HCT116 (cell line): ENCODE data around the gene BCAP31. TPM values are rescaled to one million over a fixed set of nuclear protein-coding genes. Genes with fewer than 3 reads are reported as not detected.
"Not testable (repeated sequence)": the region's sequence is repeated elsewhere in the genome, so short reads cannot be mapped to it uniquely, and the experiment has no call there.

Source experiments
- ATAC-seq: fragments of 200-7000 bp; cut with Tn5 transposase; 2 replicates; pipeline ENCODE4 v1.9.1; 2020; ENCODE audit warnings: mild to moderate bottlenecking, moderate library complexity
- BruUV-seq: library from RNA; stranded (reverse); fragments of 400-500 nt; replicated peaks from 2 replicates; lab custom pipeline; 2021; lab: Mats Ljungman, UMichigan
- CTCF ChIA-PET: fragments of 300-600 bp; sonication (Branson Sonifier 250); formaldehyde crosslinking; loops from one replicate; lab custom pipeline; 2021; ENCODE audit warnings: antibody characterized with exemption; lab: Charles Lee
- POLR2A ChIA-PET: fragments of 300-600, 350-600 bp; sonication (Branson Sonifier 250); formaldehyde crosslinking; loops from one replicate; lab custom pipeline; 2021; ENCODE audit warnings: antibody characterized with exemption; lab: Charles Lee
- RAD21 ChIA-PET, 2 experiments: fragments of 300-600 bp; sonication (Branson Sonifier 250); formaldehyde crosslinking; loops; one replicate each; lab custom pipeline; 2023; ENCODE audit warnings: low total read pairs in 2 of 2; ENCODE audit not compliant: uncharacterized antibody in 2 of 2, unreplicated experiment in 2 of 2, low non-redundant PET in 1 of 2; lab: Charles Lee
- DNase-seq: peaks from one replicate; pipeline ENCODE4 v3.0.0-alpha.2; 2010; ENCODE audit warnings: low read depth, low spot score
- H2AFZ ChIP-seq: fragments of 200-600 bp; shearing (Covaris generic), sonication (generic); 2 replicates; pipeline ENCODE4 v1.6.1; 2017; ENCODE audit warnings: low read depth, mixed run types, mixed read lengths, antibody characterized with exemption, low read length; ENCODE audit not compliant: poor library complexity, severe bottlenecking
- H3K27ac ChIP-seq: 2 replicates; pipeline ENCODE4 v1.5.1; 2012; ENCODE audit warnings: low read depth, low read length
- H3K27me3 ChIP-seq: fragments of 200-600 bp; sonication (generic); 2 replicates; pipeline ENCODE4 v1.6.1; 2016; ENCODE audit warnings: mixed run types, low read length, mixed read lengths; ENCODE audit not compliant: insufficient read depth
- H3K36me3 ChIP-seq, 2 experiments: fragments of 200-500 bp in 1 of 2; fragments of 200-600 bp in 1 of 2; sonication (Bioruptor generic) in 1 of 2; sonication (generic) in 1 of 2; 2 replicates each; pipeline versions ENCODE4 v1.5.1 to v1.6.1; 2014 to 2016; ENCODE audit warnings: low read length in 2 of 2, inconsistent platforms in 1 of 2, mixed read lengths in 1 of 2, mixed run types in 1 of 2; ENCODE audit not compliant: insufficient read depth in 2 of 2, control insufficient read depth in 1 of 2
- H3K4me1 ChIP-seq, 2 experiments: fragments of 200-600 bp in 1 of 2; sonication (generic) in 1 of 2; 2 replicates each; pipeline versions ENCODE4 v1.5.1 to v1.6.1; 2012 to 2017; ENCODE audit warnings: low read length in 2 of 2, inconsistent platforms in 1 of 2, mild to moderate bottlenecking in 1 of 2, mixed read lengths in 1 of 2, mixed run types in 1 of 2, moderate library complexity in 1 of 2; ENCODE audit not compliant: insufficient read depth in 2 of 2, control insufficient read depth in 1 of 2
- H3K4me2 ChIP-seq: fragments of 200-600 bp; sonication (generic); 2 replicates; pipeline ENCODE4 v1.6.1; 2017; ENCODE audit warnings: mixed run types, low read length, mixed read lengths
- H3K4me3 ChIP-seq, 2 experiments: fragments of 200-600 bp in 1 of 2; sonication (generic) in 1 of 2; replicated peaks in 1 of 2; 2 replicates each; pipeline ENCODE4 v1.5.1; 2011 to 2016; ENCODE audit warnings: low read length in 2 of 2, control low read depth in 1 of 2, low read depth in 1 of 2, mild to moderate bottlenecking in 1 of 2, mixed read lengths in 1 of 2, mixed run types in 1 of 2
- H3K79me2 ChIP-seq: fragments of 200-600 bp; sonication (generic); 2 replicates; pipeline ENCODE4 v1.6.1; 2017; ENCODE audit warnings: mild to moderate bottlenecking, mixed run types, low read length, moderate library complexity, mixed read lengths; ENCODE audit not compliant: insufficient read depth
- H3K9ac ChIP-seq: fragments of 200-600 bp; sonication (generic); 2 replicates; pipeline ENCODE4 v1.6.1; 2016; ENCODE audit warnings: low read length, mixed read lengths
- H3K9me2 ChIP-seq: fragments of 200-600 bp; sonication (generic), shearing (Covaris generic); 2 replicates; pipeline ENCODE4 v1.6.1; 2017; ENCODE audit warnings: mixed run types, mild to moderate bottlenecking, moderate library complexity; ENCODE audit not compliant: insufficient read depth
- H3K9me3 ChIP-seq, 2 experiments: fragments of 200-500 bp in 1 of 2; fragments of 200-600 bp in 1 of 2; sonication (Bioruptor generic) in 1 of 2; sonication (generic) in 1 of 2; 2 replicates each; pipeline ENCODE4 v1.6.1; 2014 to 2017; ENCODE audit warnings: low read length in 2 of 2, mixed read lengths in 2 of 2, inconsistent platforms in 1 of 2, low read depth in 1 of 2, mild to moderate bottlenecking in 1 of 2, mixed run types in 1 of 2, moderate library complexity in 1 of 2; ENCODE audit not compliant: control insufficient read depth in 1 of 2, insufficient read depth in 1 of 2
- H4K20me1 ChIP-seq: fragments of 200-600 bp; sonication (generic), shearing (Covaris generic); 2 replicates; pipeline ENCODE4 v1.6.1; 2017; ENCODE audit warnings: mixed run types, mild to moderate bottlenecking, moderate library complexity; ENCODE audit not compliant: insufficient read depth
- CBX3 ChIP-seq: IDR thresholded peaks from 2 replicates; pipeline ENCODE4 v1.6.1; 2012; ENCODE audit warnings: low read depth
- CEBPB ChIP-seq: IDR thresholded peaks from 2 replicates; pipeline ENCODE4 v1.6.1; 2012; ENCODE audit warnings: low read depth
- EZH2phosphoT487 ChIP-seq: fragments of 200-600 bp; IDR thresholded peaks from 2 replicates; pipeline ENCODE4 v1.6.1; 2018; ENCODE audit warnings: antibody characterized with exemption, borderline replicate concordance
- RAD21 ChIP-seq: IDR thresholded peaks from 2 replicates; pipeline ENCODE4 v1.6.1; 2012; ENCODE audit warnings: low read depth, mild to moderate bottlenecking
- SP1 ChIP-seq: IDR thresholded peaks from 2 replicates; pipeline ENCODE4 v1.6.1; 2012; ENCODE audit warnings: low read depth
- SRF ChIP-seq: IDR thresholded peaks from 2 replicates; pipeline ENCODE4 v1.6.1; 2012; ENCODE audit warnings: low read depth
- YY1 ChIP-seq: IDR thresholded peaks from 2 replicates; pipeline ENCODE4 v1.6.1; 2011; ENCODE audit warnings: low read length, low read depth, moderate library complexity, mild to moderate bottlenecking; ENCODE audit not compliant: insufficient replicate concordance; ENCODE audit errors: extremely low read depth
- intact Hi-C: fragments of 100-400 bp; cut with micrococcal nuclease; formaldehyde crosslinking; loops from 2 replicates; pipeline ENCODE4 v1.10.0; 2022
- total RNA-seq: library from RNA; stranded (reverse); gene quantifications from one replicate; pipeline ENCODE4 v1.2.1, GENCODE V29; 2021; ENCODE audit not compliant: unreplicated experiment
- TF ChIP-seq, protein P1 (sequence below), 3 experiments: fragments of 200-600 bp in 1 of 3; sonication (generic) in 1 of 3; IDR thresholded peaks in 2 of 3; conservative IDR thresholded peaks in 1 of 3; 2 replicates each; pipeline ENCODE4 v1.5.1; 2012 to 2017; ENCODE audit warnings: low read depth in 2 of 3, low read length in 2 of 3, antibody characterized with exemption in 1 of 3, borderline replicate concordance in 1 of 3, control low read depth in 1 of 3, mild to moderate bottlenecking in 1 of 3, mixed read lengths in 1 of 3, mixed run types in 1 of 3, moderate library complexity in 1 of 3; ENCODE audit not compliant: insufficient read depth in 1 of 3
- TF ChIP-seq, protein P2 (sequence below): IDR thresholded peaks from 2 replicates; pipeline ENCODE4 v1.6.1; 2012; ENCODE audit warnings: low read depth
- TF ChIP-seq, protein P3 (sequence below): IDR thresholded peaks from 2 replicates; pipeline ENCODE4 v1.6.1; 2011; ENCODE audit warnings: mild to moderate bottlenecking, low read length, moderate library complexity; ENCODE audit not compliant: insufficient replicate concordance; ENCODE audit errors: extremely low read depth

Gene BCAP31
- total RNA-seq, 1 experiment from 2014 or later: 185 TPM

GRCh38 chrX:153694256-153694655 is 29.9 kb downstream of the BCAP31 start:
- H3K36me3 ChIP-seq, H3K27ac ChIP-seq, H4K20me1 ChIP-seq, H3K4me2 ChIP-seq, RAD21 ChIA-PET, BruUV-seq, POLR2A ChIA-PET, H3K9me2 ChIP-seq, CTCF ChIA-PET, H3K27me3 ChIP-seq, H3K4me3 ChIP-seq, intact Hi-C loops, H3K9ac ChIP-seq, DNase-seq, ATAC-seq, H2AFZ ChIP-seq, H3K9me3 ChIP-seq: not testable (repeated sequence)
- Histone ChIP-seq H3K4me1 (peaks cover 4 to 10% of the 10 kb centered on the region in 2 experiments; a peak in 3 of 4 replicates), H3K79me2 (peaks cover 22% of the 10 kb centered on the region)

DNA sequence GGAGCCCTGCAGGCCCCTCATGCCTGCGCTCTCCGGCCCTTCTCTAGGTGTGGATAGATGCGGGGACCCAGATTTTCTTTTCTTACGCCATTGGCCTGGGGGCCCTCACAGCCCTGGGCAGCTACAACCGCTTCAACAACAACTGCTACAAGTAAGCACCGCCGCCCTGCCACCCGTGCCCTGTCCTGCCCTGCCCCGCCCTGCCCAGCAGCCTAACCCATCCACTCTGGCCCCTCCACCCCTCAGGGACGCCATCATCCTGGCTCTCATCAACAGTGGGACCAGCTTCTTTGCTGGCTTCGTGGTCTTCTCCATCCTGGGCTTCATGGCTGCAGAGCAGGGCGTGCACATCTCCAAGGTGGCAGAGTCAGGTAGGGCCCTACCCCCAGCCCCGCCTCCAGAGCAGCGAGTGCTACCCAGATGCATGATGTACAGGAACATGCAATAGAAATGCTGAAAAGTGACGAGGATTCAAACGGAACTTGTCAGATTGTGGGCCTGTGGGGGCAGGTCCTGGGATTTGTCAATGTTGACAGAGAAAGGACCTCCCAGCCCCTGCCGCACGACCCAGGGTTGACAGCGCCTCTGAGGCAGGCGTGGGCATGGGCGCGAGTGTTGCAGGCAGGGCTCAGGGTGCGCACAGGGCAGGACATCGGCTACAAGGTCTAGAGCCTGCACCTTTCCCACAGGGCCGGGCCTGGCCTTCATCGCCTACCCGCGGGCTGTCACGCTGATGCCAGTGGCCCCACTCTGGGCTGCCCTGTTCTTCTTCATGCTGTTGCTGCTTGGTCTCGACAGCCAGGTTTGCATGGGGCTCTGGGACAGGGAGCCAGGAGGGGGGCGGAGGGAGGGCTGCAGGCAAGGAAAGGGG is 30.7 kb downstream of the BCAP31 start:
- Histone ChIP-seq H3K9me2 (no peaks in the 10 kb centered on the region), H3K9me3 (no peaks in the 10 kb centered on the region), H3K4me2 (no peak overlapping the region), H3K27me3 (no peaks in the 10 kb centered on the region), H3K9ac (no peak overlapping the region), H3K36me3 (no peaks in the 10 kb centered on the region), H4K20me1 (no peaks in the 10 kb centered on the region), H2AFZ (no peak overlapping the region), H3K27ac (no peak overlapping the region), H3K4me1 (peaks cover 4 to 10% of the 10 kb centered on the region in 2 experiments; a peak in 3 of 4 replicates), H3K4me3 (no peak overlapping the region), H3K79me2 (peaks cover 22% of the 10 kb centered on the region)
- ChIA-PET POLR2A (no interaction called here), RAD21 (no interaction called here), CTCF (no interaction called here)
- intact Hi-C loops: no loop called here
- BruUV-seq: no TSS peak
- no peak for DNase-seq
- no peak for ATAC-seq
- TF ChIP-seq CEBPB: no peak
- TF ChIP-seq EZH2phosphoT487: no peak
- TF ChIP-seq, protein P1, sequence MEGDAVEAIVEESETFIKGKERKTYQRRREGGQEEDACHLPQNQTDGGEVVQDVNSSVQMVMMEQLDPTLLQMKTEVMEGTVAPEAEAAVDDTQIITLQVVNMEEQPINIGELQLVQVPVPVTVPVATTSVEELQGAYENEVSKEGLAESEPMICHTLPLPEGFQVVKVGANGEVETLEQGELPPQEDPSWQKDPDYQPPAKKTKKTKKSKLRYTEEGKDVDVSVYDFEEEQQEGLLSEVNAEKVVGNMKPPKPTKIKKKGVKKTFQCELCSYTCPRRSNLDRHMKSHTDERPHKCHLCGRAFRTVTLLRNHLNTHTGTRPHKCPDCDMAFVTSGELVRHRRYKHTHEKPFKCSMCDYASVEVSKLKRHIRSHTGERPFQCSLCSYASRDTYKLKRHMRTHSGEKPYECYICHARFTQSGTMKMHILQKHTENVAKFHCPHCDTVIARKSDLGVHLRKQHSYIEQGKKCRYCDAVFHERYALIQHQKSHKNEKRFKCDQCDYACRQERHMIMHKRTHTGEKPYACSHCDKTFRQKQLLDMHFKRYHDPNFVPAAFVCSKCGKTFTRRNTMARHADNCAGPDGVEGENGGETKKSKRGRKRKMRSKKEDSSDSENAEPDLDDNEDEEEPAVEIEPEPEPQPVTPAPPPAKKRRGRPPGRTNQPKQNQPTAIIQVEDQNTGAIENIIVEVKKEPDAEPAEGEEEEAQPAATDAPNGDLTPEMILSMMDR (IDR thresholded peaks at IDR 0.05 in 2 of 3, conservative IDR thresholded peaks at IDR 0.05 in 1 of 3; ENCODE audit: borderline replicate concordance in 1 of 3, insufficient read depth in 1 of 3, low read depth in 2 of 3, low read length in 2 of 3): no peak
- TF ChIP-seq SRF: no peak
- TF ChIP-seq, protein P2, sequence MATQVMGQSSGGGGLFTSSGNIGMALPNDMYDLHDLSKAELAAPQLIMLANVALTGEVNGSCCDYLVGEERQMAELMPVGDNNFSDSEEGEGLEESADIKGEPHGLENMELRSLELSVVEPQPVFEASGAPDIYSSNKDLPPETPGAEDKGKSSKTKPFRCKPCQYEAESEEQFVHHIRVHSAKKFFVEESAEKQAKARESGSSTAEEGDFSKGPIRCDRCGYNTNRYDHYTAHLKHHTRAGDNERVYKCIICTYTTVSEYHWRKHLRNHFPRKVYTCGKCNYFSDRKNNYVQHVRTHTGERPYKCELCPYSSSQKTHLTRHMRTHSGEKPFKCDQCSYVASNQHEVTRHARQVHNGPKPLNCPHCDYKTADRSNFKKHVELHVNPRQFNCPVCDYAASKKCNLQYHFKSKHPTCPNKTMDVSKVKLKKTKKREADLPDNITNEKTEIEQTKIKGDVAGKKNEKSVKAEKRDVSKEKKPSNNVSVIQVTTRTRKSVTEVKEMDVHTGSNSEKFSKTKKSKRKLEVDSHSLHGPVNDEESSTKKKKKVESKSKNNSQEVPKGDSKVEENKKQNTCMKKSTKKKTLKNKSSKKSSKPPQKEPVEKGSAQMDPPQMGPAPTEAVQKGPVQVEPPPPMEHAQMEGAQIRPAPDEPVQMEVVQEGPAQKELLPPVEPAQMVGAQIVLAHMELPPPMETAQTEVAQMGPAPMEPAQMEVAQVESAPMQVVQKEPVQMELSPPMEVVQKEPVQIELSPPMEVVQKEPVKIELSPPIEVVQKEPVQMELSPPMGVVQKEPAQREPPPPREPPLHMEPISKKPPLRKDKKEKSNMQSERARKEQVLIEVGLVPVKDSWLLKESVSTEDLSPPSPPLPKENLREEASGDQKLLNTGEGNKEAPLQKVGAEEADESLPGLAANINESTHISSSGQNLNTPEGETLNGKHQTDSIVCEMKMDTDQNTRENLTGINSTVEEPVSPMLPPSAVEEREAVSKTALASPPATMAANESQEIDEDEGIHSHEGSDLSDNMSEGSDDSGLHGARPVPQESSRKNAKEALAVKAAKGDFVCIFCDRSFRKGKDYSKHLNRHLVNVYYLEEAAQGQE: no peak
- no peak for TF ChIP-seq YY1
- TF ChIP-seq RAD21: no peak
- TF ChIP-seq CBX3: no peak
- TF ChIP-seq, protein P3, sequence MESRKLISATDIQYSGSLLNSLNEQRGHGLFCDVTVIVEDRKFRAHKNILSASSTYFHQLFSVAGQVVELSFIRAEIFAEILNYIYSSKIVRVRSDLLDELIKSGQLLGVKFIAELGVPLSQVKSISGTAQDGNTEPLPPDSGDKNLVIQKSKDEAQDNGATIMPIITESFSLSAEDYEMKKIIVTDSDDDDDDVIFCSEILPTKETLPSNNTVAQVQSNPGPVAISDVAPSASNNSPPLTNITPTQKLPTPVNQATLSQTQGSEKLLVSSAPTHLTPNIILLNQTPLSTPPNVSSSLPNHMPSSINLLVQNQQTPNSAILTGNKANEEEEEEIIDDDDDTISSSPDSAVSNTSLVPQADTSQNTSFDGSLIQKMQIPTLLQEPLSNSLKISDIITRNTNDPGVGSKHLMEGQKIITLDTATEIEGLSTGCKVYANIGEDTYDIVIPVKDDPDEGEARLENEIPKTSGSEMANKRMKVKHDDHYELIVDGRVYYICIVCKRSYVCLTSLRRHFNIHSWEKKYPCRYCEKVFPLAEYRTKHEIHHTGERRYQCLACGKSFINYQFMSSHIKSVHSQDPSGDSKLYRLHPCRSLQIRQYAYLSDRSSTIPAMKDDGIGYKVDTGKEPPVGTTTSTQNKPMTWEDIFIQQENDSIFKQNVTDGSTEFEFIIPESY: no peak
- no peak for TF ChIP-seq SP1
